Right ventricle myocardium inferior (tissue), 1 donor: Measurements from ENCODE around the gene ACY1. TPM values are rescaled to one million over a fixed set of nuclear protein-coding genes. Genes with fewer than 3 reads are reported as not detected.

ENCODE experiments used
- ATAC-seq: fragments of 200-7000 bp; cut with Tn5 transposase; one replicate; pipeline ENCODE4 v1.9.1; 2020; ENCODE audit warnings: mild to moderate bottlenecking, moderate library complexity
- DNase-seq: peaks from one replicate; pipeline ENCODE4 v3.0.0; 2021; ENCODE audit errors: missing footprints
- intact Hi-C: fragments of 100-400 bp; cut with DNase I; formaldehyde crosslinking; loops from one replicate; pipeline ENCODE4 v1.11.0; 2022
- total RNA-seq: library from RNA; stranded (reverse); fragmentation: NEBNext Ultra II Directional; extraction: Animal tissue kit (Norgen Biotek cat#: 25700); gene quantifications from one replicate; pipeline ENCODE4 v1.2.1, GENCODE V29; 2021
- donor health status: DM: no; HTN: yes; CAD: no; lungs with severe emphysema.

The ACY1 gene
- total RNA-seq, 1 donor from 2014 or later, result 32.3 TPM

- ATAC-seq, result no peak
- peak; percentile 59 for DNase-seq
Observed at GRCh38 chr3:52015438-52016228, 32.3 kb downstream of the ACY1 start.

DNA sequence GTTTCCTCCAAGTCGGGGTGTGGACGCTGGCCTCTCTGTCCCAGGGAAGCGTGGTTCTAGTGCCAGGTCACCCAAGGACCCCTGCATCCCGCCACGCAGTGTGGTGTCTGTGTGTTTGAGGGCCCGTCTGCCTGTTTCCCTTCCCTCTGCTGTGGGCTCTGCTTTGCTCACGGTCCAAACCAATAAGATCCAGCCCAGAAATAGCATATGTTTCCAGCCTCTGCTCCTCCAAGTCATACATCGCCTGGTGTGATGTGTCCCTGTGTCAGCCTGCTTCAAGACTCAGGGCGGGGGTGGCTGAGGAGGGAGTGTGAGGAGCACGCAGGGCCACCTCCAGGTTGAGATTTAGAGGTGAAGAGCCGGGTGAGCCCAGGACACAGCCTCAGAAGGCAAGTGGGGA, 34.3 kb downstream of the ACY1 start:
- ATAC-seq (no peak), DNase-seq (peak; percentile 8)
- intact Hi-C loops, result no loop called here

More at GRCh38 chr3:52015438-52016228, 32.3 kb downstream of the ACY1 start:
- intact Hi-C loops, result no loop called here

- ATAC-seq (no peak), DNase-seq (peak; percentile 11)
- intact Hi-C loops, result no loop called here
Observed at GRCh38 chr3:52018319-52019000, 35.1 kb downstream of the ACY1 start.

DNA sequence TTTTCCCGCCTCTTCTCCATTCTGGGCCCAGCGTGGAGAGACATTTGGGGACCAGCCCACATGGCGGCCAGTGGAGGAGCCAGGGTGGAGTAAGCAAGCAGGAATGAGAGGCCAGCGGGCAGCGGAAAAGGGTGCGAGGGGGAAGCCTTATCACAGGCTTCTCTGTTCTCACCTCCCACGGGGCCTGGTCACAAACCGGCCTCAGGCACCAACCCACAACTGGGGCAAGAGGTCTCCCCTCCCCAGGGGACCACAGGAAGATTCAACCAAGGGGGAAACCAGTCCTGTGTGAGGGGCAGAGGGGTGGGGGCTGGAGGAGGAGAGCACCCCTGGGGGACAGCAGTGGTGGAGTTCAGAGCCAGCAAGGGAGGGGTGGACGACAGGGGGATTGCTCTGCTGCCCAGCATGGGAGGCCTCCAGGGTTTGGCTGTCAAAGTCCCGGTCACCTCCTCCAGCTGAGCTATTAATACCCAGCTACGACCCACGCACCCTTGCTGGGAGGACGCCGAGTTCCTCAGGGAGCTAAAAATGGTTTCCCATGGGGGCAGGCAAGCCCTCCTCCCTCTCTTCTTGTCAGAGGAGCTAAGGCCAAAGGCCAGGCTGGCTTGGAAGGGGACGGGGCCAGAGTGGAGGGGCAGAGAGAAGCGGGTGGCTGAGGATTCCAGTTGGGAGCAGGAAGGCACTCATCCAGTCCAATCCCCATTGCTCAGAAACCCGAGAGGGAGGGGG, 36.2 kb downstream of the ACY1 start:
- peak; percentile 88 for DNase-seq
- peak; percentile 75 for ATAC-seq
- intact Hi-C loops, result no loop called here

GRCh38 chr3:52020796-52021195, 37.5 kb downstream of the ACY1 start:
- intact Hi-C loops, result no loop called here
- ATAC-seq (no peak), DNase-seq (no peak)

DNA sequence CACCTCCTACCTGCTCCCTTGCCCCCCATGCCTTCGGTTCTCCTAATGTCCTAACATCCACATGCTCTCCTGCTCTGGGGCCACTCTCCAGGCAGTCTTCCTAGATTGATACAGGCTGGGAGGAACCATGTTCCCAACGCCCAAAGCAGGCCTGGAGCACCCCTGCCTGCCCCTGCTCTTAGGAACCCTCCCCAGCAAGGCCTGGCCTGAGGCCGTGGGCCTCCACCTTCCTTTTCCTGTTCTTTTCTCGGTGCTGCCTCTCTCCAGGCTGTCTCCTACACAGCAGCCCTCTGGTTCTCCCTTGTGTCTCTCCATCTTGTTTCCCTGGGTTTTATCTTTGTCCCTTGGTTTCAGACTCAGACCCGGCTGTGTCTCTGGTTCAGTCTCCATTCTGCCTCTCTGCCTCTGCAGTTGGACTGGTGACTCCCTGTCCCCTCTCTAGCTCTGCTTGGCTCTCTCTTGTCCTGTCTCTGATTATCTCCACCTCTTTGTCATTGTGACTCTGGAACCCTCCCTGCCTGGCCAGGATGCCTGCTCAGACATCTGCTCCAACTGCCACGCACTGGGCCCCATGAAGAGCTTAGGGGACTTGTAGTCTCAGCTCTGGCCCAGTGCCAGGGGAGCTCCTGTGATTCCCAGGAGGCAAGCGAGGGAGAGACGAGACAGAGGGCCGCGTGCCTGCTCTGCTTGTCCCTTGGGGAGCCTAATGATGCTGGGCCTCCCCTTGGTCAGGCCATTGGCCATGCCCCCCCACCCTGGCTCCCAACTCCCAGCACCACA, 38.3 kb downstream of the ACY1 start:
- peak; percentile 47 for ATAC-seq
- intact Hi-C loops, result loop anchor here (2.0 kb wide), 1 partner anchor 35 kb away; the partner anchor contains the start of gene DUSP7
- peak; percentile 86 for DNase-seq

DNA sequence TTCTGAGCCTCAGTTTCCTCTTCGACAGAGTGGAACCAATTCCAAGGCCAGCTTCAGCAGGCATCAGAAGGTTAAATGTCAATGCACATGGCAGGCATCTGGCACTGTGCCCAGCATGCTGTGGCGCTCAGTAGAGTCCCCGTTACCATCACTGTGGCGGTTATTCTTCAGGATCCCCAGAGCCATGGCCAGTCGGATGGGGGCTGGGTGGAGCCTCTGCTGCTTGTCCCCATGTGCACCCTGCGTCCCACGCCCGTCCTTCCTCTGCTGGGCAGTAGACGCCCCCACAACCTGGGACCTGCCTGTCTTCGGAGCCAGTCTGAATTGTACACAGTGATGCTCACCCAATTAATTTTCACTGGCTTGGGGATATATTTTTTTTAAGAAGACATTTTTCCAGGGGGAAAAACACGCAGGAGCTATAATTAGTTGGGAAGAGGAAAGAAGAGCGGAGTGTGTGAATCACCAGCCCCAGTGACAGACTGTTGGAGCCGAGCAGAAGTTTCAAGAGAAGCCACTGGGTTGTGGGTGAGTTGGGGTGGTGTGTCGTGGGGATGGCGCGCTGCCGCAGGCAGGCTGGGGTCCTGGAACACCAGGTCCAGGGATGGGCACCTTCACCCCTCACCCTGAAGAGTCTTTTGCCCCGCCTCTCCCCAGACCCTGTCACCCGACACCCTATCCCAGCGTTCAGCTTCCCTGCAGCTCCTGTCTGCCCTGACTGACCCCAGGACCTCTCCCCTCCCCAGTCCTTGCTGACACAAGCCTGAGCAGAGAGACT, 39.2 kb downstream of the ACY1 start:
- intact Hi-C loops, result loop anchor here (2.0 kb wide), 1 partner anchor 34 kb away; the partner anchor contains the start of gene DUSP7
- no peak for DNase-seq

DNA sequence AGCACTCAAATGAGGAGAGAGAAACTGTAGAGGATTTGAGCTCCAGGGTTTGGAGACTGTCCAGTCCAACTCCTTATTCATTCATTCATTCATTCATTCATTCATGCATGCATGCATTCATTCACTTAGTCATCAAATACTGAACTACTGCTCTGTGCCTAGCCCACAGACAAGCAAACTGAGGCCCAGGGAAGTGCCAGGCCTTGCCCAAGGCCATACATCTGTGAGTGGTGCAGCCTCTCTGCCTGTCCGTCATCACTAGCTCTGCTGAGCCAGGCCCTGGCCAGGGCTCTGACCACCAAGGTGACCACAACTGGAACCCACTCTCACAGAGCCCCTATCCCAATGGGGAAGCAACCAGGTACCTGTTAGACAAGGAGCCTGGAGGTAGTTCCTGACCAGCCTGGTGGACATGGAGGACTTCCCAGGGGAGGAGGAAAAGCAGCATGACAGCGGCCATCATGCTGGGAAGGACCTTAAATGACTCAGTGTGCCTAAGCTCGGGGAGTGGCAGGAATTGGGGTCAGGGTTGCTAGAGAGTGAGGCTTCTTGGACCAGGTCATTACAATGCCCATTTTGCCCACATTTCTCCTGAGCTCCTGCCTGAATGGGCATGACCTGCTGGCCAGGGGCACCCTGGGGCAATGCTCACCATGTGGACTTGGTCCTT, 39.9 kb downstream of the ACY1 start:
- DNase-seq (no peak), ATAC-seq (no peak)
- intact Hi-C loops, result loop anchor here (2.0 kb wide), 1 partner anchor 34 kb away; the partner anchor contains the start of gene DUSP7

More for the DNA sequence above, 39.2 kb downstream of the ACY1 start:
- peak; percentile 25 for ATAC-seq

- no peak for DNase-seq
- no peak for ATAC-seq
Observed at GRCh38 chr3:52023860-52024764, 40.8 kb downstream of the ACY1 start.

GRCh38 chr3:52024765-52025452, 41.6 kb downstream of the ACY1 start:
- intact Hi-C loops, result no loop called here
- DNase-seq (no peak), ATAC-seq (no peak)

More at GRCh38 chr3:52023860-52024764, 40.8 kb downstream of the ACY1 start:
- intact Hi-C loops, result loop anchor here (2.0 kb wide), 1 partner anchor 33 kb away; the partner anchor contains the start of gene DUSP7

DNA sequence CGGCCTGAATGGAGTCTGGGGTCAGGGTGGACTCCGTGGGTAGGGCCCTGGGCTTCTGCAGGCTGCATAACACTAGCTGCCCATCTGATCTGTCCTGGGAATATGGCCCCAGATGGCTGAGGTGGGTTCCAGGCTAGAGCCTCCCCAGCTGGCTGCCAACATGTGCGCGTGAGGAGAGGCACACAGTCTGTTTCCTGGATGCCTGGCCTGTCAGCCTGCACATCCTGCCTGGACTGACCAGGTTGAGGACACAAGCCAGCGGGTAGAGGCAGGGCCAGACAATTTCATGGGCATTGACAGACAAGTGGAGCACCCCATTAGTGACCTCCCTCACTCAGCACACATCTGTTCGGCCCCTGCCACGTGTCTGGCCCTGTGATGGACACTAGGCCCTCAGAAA, 42.1 kb downstream of the ACY1 start:
- ATAC-seq (no peak), DNase-seq (no peak)
- intact Hi-C loops, result no loop called here

DNA sequence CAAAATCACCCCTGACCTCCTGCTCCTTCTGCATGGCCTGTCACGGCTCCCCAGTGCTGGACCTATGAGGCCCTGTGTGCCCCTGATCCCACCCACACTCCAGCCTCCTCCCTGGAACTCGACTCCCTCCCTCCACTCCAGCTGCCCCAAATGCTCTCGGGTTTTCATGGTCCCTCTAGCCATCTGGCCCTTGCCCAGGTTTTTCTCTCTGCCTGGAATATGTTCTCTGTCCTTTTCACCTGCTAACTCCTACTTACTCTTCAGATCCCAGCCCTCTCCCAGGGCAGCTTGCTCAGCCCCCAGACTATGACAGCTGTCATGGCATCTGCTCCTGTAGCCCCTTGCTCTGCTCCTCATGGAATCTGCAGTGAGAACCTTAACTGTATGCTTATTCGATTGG, 42.7 kb downstream of the ACY1 start:
- peak; percentile 13 for ATAC-seq
- no peak for DNase-seq
- intact Hi-C loops, result no loop called here

- DNase-seq, result peak; percentile 87
- intact Hi-C loops, result no loop called here
- peak; percentile 77 for ATAC-seq
Observed at GRCh38 chr3:52028572-52028971, 45.2 kb downstream of the ACY1 start.

GRCh38 chr3:52029053-52029452, 45.7 kb downstream of the ACY1 start:
- intact Hi-C loops, result no loop called here
- DNase-seq (no peak), ATAC-seq (peak; percentile 35)

DNA sequence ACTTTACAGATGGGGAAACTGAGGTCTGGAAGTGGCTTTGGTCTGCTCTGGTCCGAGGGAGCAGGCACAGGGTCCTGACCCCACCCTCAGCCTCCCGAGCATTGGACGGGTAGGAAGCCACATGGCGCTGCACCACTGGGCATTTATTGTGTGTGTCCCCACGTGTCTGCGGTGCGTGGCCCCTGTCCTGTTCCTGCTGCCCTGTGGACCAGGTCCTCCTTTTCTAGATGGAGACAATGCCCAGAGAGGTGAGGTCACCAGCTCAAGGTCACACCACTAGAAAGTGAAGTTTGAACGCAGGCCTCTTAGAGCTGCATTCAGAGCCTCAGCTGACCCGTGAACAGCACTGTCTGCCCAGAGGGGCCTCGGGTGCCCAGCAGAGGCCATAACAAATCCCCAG, 46.2 kb downstream of the ACY1 start:
- no peak for ATAC-seq
- intact Hi-C loops, result no loop called here
- DNase-seq, result no peak
